Choroid plexus epithelial cell (primary cell): ENCODE results near the gene KRTAP9-7.

ENCODE experiments used
- DNase-seq: peaks from one replicate; pipeline ENCODE4 v3.0.0-alpha.2; 2010; ENCODE audit warnings: low read depth
- H3K4me3 ChIP-seq: 2 replicates; pipeline ENCODE4 v1.5.1; 2011; ENCODE audit warnings: low read depth, mild to moderate bottlenecking, control low read depth, low read length, moderate library complexity
- CTCF ChIP-seq: conservative IDR thresholded peaks from 2 replicates; pipeline ENCODE4 v1.5.1; 2011; ENCODE audit warnings: low read depth, mild to moderate bottlenecking, control low read depth, inconsistent platforms, low read length, moderate library complexity

The KRTAP9-7 gene

DNA sequence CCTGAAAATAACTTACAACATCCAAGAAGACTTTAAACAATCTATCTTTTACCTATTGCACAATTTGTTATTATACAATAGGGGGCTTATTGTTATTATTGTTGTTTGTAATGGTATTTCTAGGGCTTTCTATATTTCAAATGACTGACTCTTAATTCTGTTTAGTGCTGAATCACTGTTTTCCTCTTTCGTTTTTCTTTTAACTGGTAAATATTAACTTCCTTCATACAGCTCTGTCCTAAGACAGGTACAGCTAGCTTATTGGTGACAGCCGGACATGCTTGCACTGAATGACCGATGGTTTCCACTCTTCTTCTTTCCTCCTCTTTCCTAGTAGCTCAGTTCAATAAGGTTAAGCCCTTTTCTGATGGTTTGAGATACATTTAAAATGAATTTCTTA is 11.6 kb downstream of the KRTAP9-7 start:
- no peak overlapping the region for H3K4me3 ChIP-seq
- TF ChIP-seq CTCF = no peak
- no peak for DNase-seq

DNA sequence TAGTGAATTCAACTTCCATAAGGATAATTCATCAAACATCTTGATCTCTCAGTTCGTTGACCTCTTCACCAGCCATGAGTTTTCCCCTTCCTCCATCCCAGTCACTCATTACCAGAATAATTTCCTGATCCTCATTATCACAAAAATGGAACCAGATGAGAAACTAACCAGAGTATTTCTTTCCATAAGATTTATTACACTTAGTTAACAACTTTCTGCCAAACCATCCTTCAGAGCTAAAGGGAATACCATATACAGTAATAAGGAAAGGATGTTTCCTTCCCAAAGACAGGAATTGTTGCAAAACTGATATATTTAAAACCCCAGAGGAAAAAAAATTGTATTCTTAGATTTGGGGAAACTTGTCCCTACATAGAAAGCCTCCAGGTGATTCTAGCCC is 18.5 kb downstream of the KRTAP9-7 start:
- no peak overlapping the region for H3K4me3 ChIP-seq
- no peak for TF ChIP-seq CTCF
- no peak for DNase-seq

GRCh38 chr17:41296846-41297245 is 21.3 kb downstream of the KRTAP9-7 start:
- H3K4me3 ChIP-seq = no peak overlapping the region
- TF ChIP-seq CTCF = no peak
- DNase-seq = no peak

- DNase-seq = no peak
- no peak overlapping the region for H3K4me3 ChIP-seq
- no peak for TF ChIP-seq CTCF
Measured at GRCh38 chr17:41298458-41299135, 23.1 kb downstream of the KRTAP9-7 start.

DNA sequence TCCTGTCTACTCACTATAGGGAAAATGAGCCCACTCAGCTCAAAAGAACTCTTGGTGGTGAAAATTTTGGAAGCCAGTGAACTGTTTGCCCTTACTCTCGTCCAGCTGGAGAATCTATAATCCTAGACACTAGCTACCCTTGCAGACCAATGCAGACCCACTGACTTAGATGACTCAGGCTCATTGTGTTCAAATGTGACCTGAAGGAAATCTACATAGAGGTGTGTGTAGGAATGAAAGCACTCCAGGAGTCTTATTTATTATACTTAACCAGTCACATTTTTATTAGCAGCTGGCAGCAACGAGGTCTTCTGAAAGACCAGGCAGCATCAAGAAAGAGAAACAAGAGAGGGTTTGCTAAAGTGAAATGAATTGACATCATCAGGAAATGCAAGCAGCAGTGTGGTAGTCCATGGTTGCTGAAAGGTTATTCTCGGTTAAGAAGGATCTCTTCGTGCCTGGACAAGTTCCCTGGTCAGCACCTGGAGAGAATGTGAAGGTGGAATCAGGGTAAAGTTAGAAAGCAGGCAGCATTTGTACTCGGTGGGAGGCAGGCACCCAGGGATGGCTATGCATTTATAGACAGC is 25.8 kb downstream of the KRTAP9-7 start:
- no peak for DNase-seq
- H3K4me3 ChIP-seq = no peak overlapping the region
- TF ChIP-seq CTCF = no peak

GRCh38 chr17:41301916-41302901 is 26.7 kb downstream of the KRTAP9-7 start, which contains the start of gene KRTAP29-1:
TSS of gene KRTAP29-1 (minus strand) at chr17:41302851. CDS start at chr17:41302851, 0 bp downstream.
- no peak for DNase-seq
- no peak for TF ChIP-seq CTCF
- no peak within 1 kb of the TSS for H3K4me3 ChIP-seq
